Smooth muscle cell (in vitro differentiated cells): ENCODE data around the gene PRXL2C. TPM values are rescaled to one million over a fixed set of nuclear protein-coding genes. Genes with fewer than 3 reads are reported as not detected.

Experiments
- DNase-seq: peaks from one replicate; lab custom pipeline; 2025; ENCODE audit not compliant: unreplicated experiment; lab: John Stamatoyannopoulos, UW
- H2AFZ ChIP-seq: fragments of 200-600 bp; sonication (generic); 2 replicates; pipeline ENCODE4 v1.6.0; 2016; ENCODE audit warnings: antibody characterized with exemption, low read depth, mild to moderate bottlenecking
- H3F3A ChIP-seq: fragments of 200-600 bp; sonication (generic); 2 replicates; pipeline ENCODE4 v1.6.0; 2017; ENCODE audit warnings: antibody characterized with exemption, low read depth
- H3K27ac ChIP-seq: fragments of 200-600 bp; sonication (generic); 2 replicates; pipeline ENCODE4 v1.5.1; 2016; ENCODE audit warnings: low read depth, mild to moderate bottlenecking
- H3K27me3 ChIP-seq: fragments of 200-600 bp; sonication (generic); 2 replicates; pipeline ENCODE4 v1.6.1; 2016; ENCODE audit warnings: low read depth, mild to moderate bottlenecking
- H3K36me3 ChIP-seq: fragments of 200-600 bp; sonication (generic); 2 replicates; pipeline ENCODE4 v1.5.1; 2016; ENCODE audit warnings: low read depth
- H3K4me1 ChIP-seq: fragments of 200-600 bp; sonication (generic); 2 replicates; pipeline ENCODE4 v1.5.1; 2016; ENCODE audit warnings: low read depth
- H3K4me2 ChIP-seq: fragments of 200-600 bp; sonication (generic); 2 replicates; pipeline ENCODE4 v1.6.0; 2016; ENCODE audit warnings: mild to moderate bottlenecking
- H3K4me3 ChIP-seq: fragments of 200-600 bp; sonication (generic); 2 replicates; pipeline ENCODE4 v1.5.1; 2016; ENCODE audit warnings: mild to moderate bottlenecking
- H3K79me2 ChIP-seq: fragments of 200-600 bp; sonication (generic); 2 replicates; pipeline ENCODE4 v1.6.0; 2016; ENCODE audit warnings: low read depth, mild to moderate bottlenecking
- H3K9ac ChIP-seq: fragments of 200-600 bp; sonication (generic); 2 replicates; pipeline ENCODE4 v1.6.0; 2016; ENCODE audit warnings: low read depth
- H3K9me3 ChIP-seq: fragments of 200-600 bp; sonication (generic); replicated peaks from 2 replicates; pipeline ENCODE4 v1.5.1; 2016; ENCODE audit warnings: low read depth
- H4K20me1 ChIP-seq: fragments of 200-600 bp; sonication (generic); 2 replicates; pipeline ENCODE4 v1.6.0; 2016; ENCODE audit warnings: low read depth
- CTCF ChIP-seq: fragments of 200-600 bp; sonication (generic); IDR thresholded peaks from 2 replicates; pipeline ENCODE4 v1.5.1; 2017; ENCODE audit warnings: borderline replicate concordance, mild to moderate bottlenecking, antibody characterized with exemption; ENCODE audit not compliant: insufficient read depth, poor library complexity, severe bottlenecking
- WGBS: methylation state at CpG from one replicate; pipeline ENCODE4 v1.1.7; 2016; ENCODE audit warnings: low lambda C conversion rate; 5-methylcytosine and 5-hydroxymethylcytosine counted together
- polyA plus RNA-seq: library from polyadenylated mRNA; unstranded; fragments of >200 nt; fragmentation: Nextera tagmentation; extraction: Ambion mirVana; gene quantifications from 2 replicates; pipeline ENCODE4 v1.2.1, GENCODE V29; 2016
- total RNA-seq: library from RNA; depleted of rRNA; stranded (reverse); fragments of >200 nt; gene quantifications from 2 replicates; pipeline ENCODE4 v1.2.3, GENCODE V29; 2014

The PRXL2C gene
- total and polyA plus RNA-seq, 2 experiments from 2014 or later, result 3.5 to 3.9 TPM

- H3K4me1 ChIP-seq, result no peaks in the 10 kb centered on the region
- no peak for TF ChIP-seq CTCF
- no peaks in the 10 kb centered on the region for H3K27me3 ChIP-seq
- H3K27ac ChIP-seq, result no peak overlapping the region
- H2AFZ ChIP-seq, result no peak overlapping the region
- no peak overlapping the region for H3K4me3 ChIP-seq
- no peaks in the 10 kb centered on the region for H3K79me2 ChIP-seq
- no peaks in the 10 kb centered on the region for H3K9me3 ChIP-seq
- DNase-seq, result no peak
- H3K9ac ChIP-seq, result no peak overlapping the region
- H4K20me1 ChIP-seq, result no peaks in the 10 kb centered on the region
- H3K36me3 ChIP-seq, result peaks cover 3% of the 10 kb centered on the region
- H3K4me2 ChIP-seq, result no peak overlapping the region
- 100% methylated on average over 1 of the region's 1 CpG for WGBS
- H3F3A ChIP-seq, result no peaks in the 10 kb centered on the region
These were observed 5.3 kb downstream of the PRXL2C start for GRCh38 chr9:96649620-96650324.

GRCh38 chr9:96646081-96646991 lies 8.8 kb downstream of the PRXL2C start:
- Histone ChIP-seq H3F3A (no peaks in the 10 kb centered on the region), H3K4me1 (no peaks in the 10 kb centered on the region), H3K9ac (no peak overlapping the region), H3K4me3 (no peak overlapping the region), H2AFZ (no peak overlapping the region), H3K36me3 (peaks cover 3% of the 10 kb centered on the region), H3K27me3 (no peaks in the 10 kb centered on the region), H3K4me2 (no peak overlapping the region), H3K27ac (no peak overlapping the region), H3K9me3 (no peaks in the 10 kb centered on the region), H4K20me1 (no peaks in the 10 kb centered on the region), H3K79me2 (no peaks in the 10 kb centered on the region)
- no peak for TF ChIP-seq CTCF
- WGBS, result 94% methylated on average over 13 of the region's 13 CpGs
- DNase-seq, result no peak

GRCh38 chr9:96644137-96644536 lies 11.0 kb downstream of the PRXL2C start:
- no peaks in the 10 kb centered on the region for H3F3A ChIP-seq
- no peaks in the 10 kb centered on the region for H3K27me3 ChIP-seq
- no peaks in the 10 kb centered on the region for H3K4me1 ChIP-seq
- H4K20me1 ChIP-seq, result no peaks in the 10 kb centered on the region
- whole genome bisulfite sequencing, result 91% methylated on average over 2 of the region's 2 CpGs
- no peaks in the 10 kb centered on the region for H3K36me3 ChIP-seq
- DNase-seq, result no peak
- no peak overlapping the region for H3K4me2 ChIP-seq
- no peak overlapping the region for H3K4me3 ChIP-seq
- no peak overlapping the region for H2AFZ ChIP-seq
- H3K9me3 ChIP-seq, result no peaks in the 10 kb centered on the region
- no peak overlapping the region for H3K9ac ChIP-seq
- TF ChIP-seq CTCF, result no peak
- H3K79me2 ChIP-seq, result no peaks in the 10 kb centered on the region
- no peak overlapping the region for H3K27ac ChIP-seq
